22Rv1 (cell line): ENCODE data around the gene ARHGEF28.

Experiments used
- H3K27ac ChIP-seq: fragments of 450-650 bp; 2 replicates; pipeline ENCODE4 v1.5.1; 2017
- ZFX ChIP-seq: fragments of 450-650 bp; IDR thresholded peaks from 2 replicates; pipeline ENCODE4 v1.6.1; 2017; ENCODE audit warnings: antibody characterized with exemption, borderline replicate concordance
- TF ChIP-seq, protein P1 (sequence below): fragments of 450-650 bp; IDR thresholded peaks from 2 replicates; pipeline ENCODE4 v1.5.1; 2017; ENCODE audit warnings: mild to moderate bottlenecking

ARHGEF28 gene

DNA sequence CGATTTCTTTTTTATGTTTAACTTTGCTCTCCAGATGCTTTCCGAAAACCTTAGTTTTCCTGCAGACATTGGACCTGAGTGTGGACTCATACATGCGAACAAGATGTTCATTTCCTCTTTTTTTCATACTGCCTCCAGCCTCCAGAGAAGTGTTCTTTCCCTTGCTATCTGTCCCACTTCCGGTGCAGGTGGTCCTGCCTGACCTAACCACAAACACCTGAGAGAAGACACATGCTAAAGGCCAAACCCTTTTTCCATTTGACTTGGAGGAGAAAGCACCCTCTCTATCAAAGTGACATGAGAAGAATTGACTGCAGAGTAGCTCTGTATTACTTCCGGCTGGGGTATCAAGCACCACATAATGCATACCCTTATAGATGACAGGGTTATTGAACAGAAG is 334.0 kb downstream of the ARHGEF28 start:
- TF ChIP-seq ZFX: no peak
- TF ChIP-seq, protein P1, sequence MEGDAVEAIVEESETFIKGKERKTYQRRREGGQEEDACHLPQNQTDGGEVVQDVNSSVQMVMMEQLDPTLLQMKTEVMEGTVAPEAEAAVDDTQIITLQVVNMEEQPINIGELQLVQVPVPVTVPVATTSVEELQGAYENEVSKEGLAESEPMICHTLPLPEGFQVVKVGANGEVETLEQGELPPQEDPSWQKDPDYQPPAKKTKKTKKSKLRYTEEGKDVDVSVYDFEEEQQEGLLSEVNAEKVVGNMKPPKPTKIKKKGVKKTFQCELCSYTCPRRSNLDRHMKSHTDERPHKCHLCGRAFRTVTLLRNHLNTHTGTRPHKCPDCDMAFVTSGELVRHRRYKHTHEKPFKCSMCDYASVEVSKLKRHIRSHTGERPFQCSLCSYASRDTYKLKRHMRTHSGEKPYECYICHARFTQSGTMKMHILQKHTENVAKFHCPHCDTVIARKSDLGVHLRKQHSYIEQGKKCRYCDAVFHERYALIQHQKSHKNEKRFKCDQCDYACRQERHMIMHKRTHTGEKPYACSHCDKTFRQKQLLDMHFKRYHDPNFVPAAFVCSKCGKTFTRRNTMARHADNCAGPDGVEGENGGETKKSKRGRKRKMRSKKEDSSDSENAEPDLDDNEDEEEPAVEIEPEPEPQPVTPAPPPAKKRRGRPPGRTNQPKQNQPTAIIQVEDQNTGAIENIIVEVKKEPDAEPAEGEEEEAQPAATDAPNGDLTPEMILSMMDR: no peak
- H3K27ac ChIP-seq: no peak overlapping the region

DNA sequence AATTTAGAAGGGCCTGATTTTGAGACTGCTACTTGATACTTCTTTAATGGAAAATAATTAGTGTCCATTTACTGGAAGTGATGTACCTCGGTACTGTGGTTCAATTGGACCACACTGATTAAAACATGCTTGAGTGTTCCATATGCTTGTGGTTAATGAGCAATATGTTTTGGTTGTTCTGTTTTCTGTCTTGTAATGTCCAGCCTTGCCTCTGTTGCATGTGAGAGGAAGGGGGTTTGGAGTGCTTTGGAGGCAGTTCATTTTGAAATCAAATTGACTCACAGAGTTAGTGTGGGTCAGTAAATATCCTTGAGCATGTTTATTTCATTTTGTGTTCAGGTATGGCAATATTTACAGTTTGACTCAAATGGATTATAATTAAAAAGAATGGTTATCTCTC is 334.4 kb downstream of the ARHGEF28 start:
- TF ChIP-seq, protein P1: no peak
- TF ChIP-seq ZFX: no peak
- no peak overlapping the region for H3K27ac ChIP-seq

DNA sequence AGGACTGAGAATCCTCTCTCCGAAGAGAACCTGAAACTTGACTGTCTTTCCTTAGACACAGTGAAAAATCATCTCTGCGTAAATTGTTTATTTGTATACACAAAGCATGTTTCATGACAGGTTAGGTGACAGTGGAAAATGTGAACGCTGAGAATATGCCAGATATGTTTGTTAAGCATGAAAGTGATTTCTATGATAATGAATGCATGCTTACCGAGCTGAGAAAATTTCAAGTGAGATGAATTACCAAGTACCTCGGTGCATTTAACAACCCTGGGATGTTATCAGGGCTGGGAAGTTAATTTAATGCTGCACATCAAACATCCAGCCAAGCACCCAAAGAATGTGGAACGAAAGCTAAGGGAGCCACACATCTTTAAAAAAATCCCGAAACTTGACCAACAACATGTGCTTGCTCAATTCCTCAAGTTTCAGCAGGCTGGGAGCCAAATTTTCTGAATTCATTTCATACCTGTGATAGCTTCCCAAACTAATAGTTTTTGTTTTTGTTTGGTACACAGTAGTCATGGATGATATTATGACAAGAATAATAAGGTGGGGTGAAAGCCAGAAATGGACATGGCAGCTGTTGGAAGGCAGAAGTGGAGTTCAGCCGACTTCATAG is 336.9 kb downstream of the ARHGEF28 start:
- no peak overlapping the region for H3K27ac ChIP-seq
- TF ChIP-seq ZFX: no peak
- TF ChIP-seq, protein P1: no peak

DNA sequence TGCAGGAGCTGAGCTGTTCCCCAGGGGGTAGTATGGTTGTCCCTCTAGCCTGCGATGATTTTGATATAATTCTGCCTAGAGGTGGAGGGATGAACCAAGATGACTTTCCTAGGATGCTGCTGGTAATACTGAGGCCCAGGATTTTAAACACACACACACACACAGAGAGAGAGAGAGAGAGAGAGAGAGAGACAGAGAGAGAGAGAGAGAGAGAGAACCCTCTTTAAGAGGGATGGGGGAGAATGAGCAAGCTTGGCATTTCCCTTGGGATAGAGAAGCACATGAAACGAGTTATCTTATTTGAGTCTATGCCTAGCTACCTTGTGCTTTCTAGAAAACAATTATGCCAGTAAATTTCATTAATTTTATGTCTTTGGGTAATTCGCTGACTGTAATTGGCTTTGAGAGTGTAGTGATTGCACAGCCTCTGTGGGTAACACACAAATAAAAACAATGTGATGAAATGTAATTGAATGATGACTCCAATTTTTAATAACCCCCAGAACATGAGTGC is 338.4 kb downstream of the ARHGEF28 start:
- no peak overlapping the region for H3K27ac ChIP-seq
- TF ChIP-seq ZFX: no peak
- TF ChIP-seq, protein P1: no peak

DNA sequence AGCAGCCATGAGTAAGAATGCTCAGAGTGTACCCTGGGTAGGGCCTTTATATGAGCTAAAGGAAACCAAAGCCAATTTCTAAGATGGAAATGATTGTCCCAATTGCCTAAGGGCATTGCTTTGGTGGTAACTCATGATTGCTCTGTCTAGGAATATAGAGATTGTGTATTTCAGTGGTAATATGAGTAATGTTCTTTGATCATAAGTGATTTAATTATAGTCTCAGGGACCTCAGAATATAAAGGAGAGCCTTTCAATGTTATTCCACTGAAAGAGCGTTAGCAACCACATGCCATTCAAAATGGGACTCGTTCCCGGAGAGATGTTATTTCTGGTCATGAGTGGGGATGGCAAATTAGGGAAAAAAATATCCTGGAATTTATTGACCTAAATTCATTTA is 340.5 kb downstream of the ARHGEF28 start:
- TF ChIP-seq, protein P1: no peak
- no peak for TF ChIP-seq ZFX
- H3K27ac ChIP-seq: no peak overlapping the region

DNA sequence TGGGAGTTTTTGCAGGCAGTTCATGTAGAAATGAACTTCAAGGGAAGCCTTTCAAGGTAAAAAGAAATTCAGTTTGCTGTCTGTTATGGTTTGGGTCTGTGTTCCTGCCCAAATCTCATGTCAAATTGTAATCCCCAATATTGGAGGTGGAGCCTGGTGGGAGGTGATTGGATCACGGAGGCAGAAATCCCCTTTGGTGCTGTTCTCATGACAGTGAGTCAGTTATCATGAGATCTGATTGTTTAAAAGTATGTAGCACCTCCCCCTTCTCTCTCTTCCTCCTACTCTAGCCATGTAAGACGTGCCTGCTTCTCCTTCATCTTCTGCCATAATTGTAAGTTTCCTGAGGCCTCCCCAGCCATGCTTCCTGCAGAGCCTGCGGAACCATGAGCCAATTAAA is 341.4 kb downstream of the ARHGEF28 start:
- TF ChIP-seq, protein P1: no peak
- TF ChIP-seq ZFX: no peak
- no peak overlapping the region for H3K27ac ChIP-seq

DNA sequence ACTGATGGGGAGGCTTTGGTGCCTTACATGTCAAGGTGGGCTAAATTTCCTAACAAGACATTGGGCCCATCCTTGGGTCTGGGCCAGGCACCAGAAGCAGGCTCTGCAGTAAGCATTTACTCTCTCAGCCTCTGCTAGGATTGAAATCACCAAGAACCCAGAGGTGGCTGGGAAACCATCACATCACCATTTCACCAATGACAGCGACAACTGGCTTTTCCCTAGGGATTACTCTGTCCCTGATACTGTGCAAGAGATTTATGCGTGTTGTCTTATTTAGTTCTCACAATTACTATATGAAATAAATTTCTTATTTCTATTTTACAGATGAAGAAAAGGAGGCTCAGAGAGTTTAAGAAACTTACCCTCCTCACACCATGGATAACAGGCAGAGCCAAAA is 342.2 kb downstream of the ARHGEF28 start:
- no peak for TF ChIP-seq ZFX
- TF ChIP-seq, protein P1: no peak
- no peak overlapping the region for H3K27ac ChIP-seq
